Endodermal cell (in vitro differentiated cells): ENCODE data around the gene CTCFL. TPM values are rescaled to one million over a fixed set of nuclear protein-coding genes. Genes with fewer than 3 reads are reported as not detected.

ENCODE experiments used
- DNase-seq: peaks from one replicate; pipeline ENCODE4 v3.0.0-alpha.2; 2017
- H3K27ac ChIP-seq: 2 replicates; pipeline ENCODE4 v1.5.1; 2013; ENCODE audit warnings: mild to moderate bottlenecking, low read depth, low read length, moderate library complexity
- H3K27me3 ChIP-seq: 2 replicates; pipeline ENCODE4 v1.6.1; 2013; ENCODE audit warnings: mild to moderate bottlenecking, low read length, moderate library complexity; ENCODE audit not compliant: insufficient read depth, control insufficient read depth, poor library complexity, severe bottlenecking
- H3K36me3 ChIP-seq: 2 replicates; pipeline ENCODE4 v1.7.0; 2013; ENCODE audit warnings: mild to moderate bottlenecking, low read length, moderate library complexity; ENCODE audit not compliant: control insufficient read depth, insufficient read depth
- H3K4me1 ChIP-seq: one replicate; pipeline ENCODE4 v1.7.0; 2013; ENCODE audit warnings: low read length; ENCODE audit not compliant: control insufficient read depth, insufficient read depth
- H3K4me3 ChIP-seq: 2 replicates; pipeline ENCODE4 v1.5.1; 2013; ENCODE audit warnings: mild to moderate bottlenecking, low read length, moderate library complexity
- H3K9ac ChIP-seq: 2 replicates; pipeline ENCODE4 v1.6.1; 2013; ENCODE audit warnings: mild to moderate bottlenecking, low read length, moderate library complexity; ENCODE audit not compliant: poor library complexity, severe bottlenecking; ENCODE audit errors: extremely low read depth
- H3K9me3 ChIP-seq: 2 replicates; pipeline ENCODE4 v1.6.1; 2013; ENCODE audit warnings: mild to moderate bottlenecking, low read length, moderate library complexity; ENCODE audit not compliant: control insufficient read depth
- H3K27ac Mint-ChIP-seq: 2 replicates; pipeline ENCODE4 v1.8.0; 2020; ENCODE audit warnings: mixed read lengths
- H3K27me3 Mint-ChIP-seq: 2 replicates; pipeline ENCODE4 v1.8.0; 2021; ENCODE audit warnings: mild to moderate bottlenecking, mixed read lengths; ENCODE audit not compliant: insufficient read depth
- H3K36me3 Mint-ChIP-seq: 2 replicates; pipeline ENCODE4 v1.8.0; 2020; ENCODE audit warnings: low read depth, mixed read lengths
- H3K4me1 Mint-ChIP-seq: 2 replicates; pipeline ENCODE4 v1.8.0; 2020; ENCODE audit warnings: mixed read lengths
- H3K4me3 Mint-ChIP-seq: 2 replicates; pipeline ENCODE4 v1.8.0; 2020; ENCODE audit warnings: mild to moderate bottlenecking, moderate library complexity, mixed read lengths
- H3K9me3 Mint-ChIP-seq: 2 replicates; pipeline ENCODE4 v1.8.0; 2020; ENCODE audit warnings: mild to moderate bottlenecking, mixed read lengths
- CTCF ChIP-seq: fragments of 200-600 bp; sonication (generic); conservative IDR thresholded peaks from 2 replicates; pipeline ENCODE4 v1.5.0; 2021; ENCODE audit warnings: antibody characterized with exemption, mild to moderate bottlenecking
- WGBS, 2 experiments: methylation state at CpG; one replicate each; pipeline versions ENCODE4 v1.1.5 to v1.1.7; 2013; ENCODE audit warnings: missing lambda C conversion rate in 2 of 2, mixed read lengths in 1 of 2; ENCODE audit not compliant: insufficient coverage in 1 of 2, insufficient read length in 1 of 2; 5-methylcytosine and 5-hydroxymethylcytosine counted together
- total RNA-seq, 2 donors: library from RNA; stranded (reverse); fragmentation: NEBNext Ultra II Directional in 1 of 2; extraction: Animal tissue kit (Norgen Biotek cat#: 25700) in 1 of 2; gene quantifications; 2 replicates in 1 of 2; 3 replicates in 1 of 2; pipeline ENCODE4 v1.2.1, GENCODE V29; 2021

The CTCFL gene
- total RNA-seq, 2 donors from 2014 or later, result 0.33 to 1.4 TPM

- Mint-ChIP-seq H3K27me3 (no peaks in the 10 kb centered on the region), H3K9me3 (no peaks in the 10 kb centered on the region), H3K4me3 (no peak overlapping the region), H3K27ac (no peak overlapping the region), H3K4me1 (no peaks in the 10 kb centered on the region), H3K36me3 (no peaks in the 10 kb centered on the region)
- no peaks in the 10 kb centered on the region for H3K4me1 ChIP-seq
- H3K27me3 ChIP-seq, result no peaks in the 10 kb centered on the region
- H3K9ac ChIP-seq, result no peak overlapping the region
- H3K27ac ChIP-seq, result no peak overlapping the region
- H3K36me3 ChIP-seq, result no peaks in the 10 kb centered on the region
- WGBS, 2 experiments, result 90% methylated on average over 24 of the region's 24 CpGs
- no peak overlapping the region for H3K4me3 ChIP-seq
- no peak for DNase-seq
- H3K9me3 ChIP-seq, result no peaks in the 10 kb centered on the region
- TF ChIP-seq CTCF, result no peak
Observed at GRCh38 chr20:57561356-57562279, 36.7 kb upstream of the CTCFL start.

- no peak for TF ChIP-seq CTCF
- H3K27me3 ChIP-seq, result no peaks in the 10 kb centered on the region
- no peak within 1 kb of the TSS for H3K9ac ChIP-seq
- no peaks in the 10 kb centered on the region for H3K4me1 Mint-ChIP-seq
- H3K9me3 ChIP-seq, result no peaks in the 10 kb centered on the region
- no peak within 1 kb of the TSS for H3K4me3 ChIP-seq
- H3K36me3 ChIP-seq, result no peaks in the 10 kb centered on the region
- no peaks in the 10 kb centered on the region for H3K36me3 Mint-ChIP-seq
- H3K27ac Mint-ChIP-seq, result no peak within 1 kb of the TSS
- no peaks in the 10 kb centered on the region for H3K9me3 Mint-ChIP-seq
- 87 to 92% methylated on average over 10 to 14 of the region's 14 CpGs for WGBS, 2 experiments
- H3K4me1 ChIP-seq, result no peaks in the 10 kb centered on the region
- H3K4me3 Mint-ChIP-seq, result no peak within 1 kb of the TSS
- no peak within 1 kb of the TSS for H3K27ac ChIP-seq
- no peak for DNase-seq
- no peaks in the 10 kb centered on the region for H3K27me3 Mint-ChIP-seq
Observed at GRCh38 chr20:57560554-57561355, 35.8 kb upstream of the CTCFL start, which contains the start of gene PCK1. TSS of gene PCK1 (plus strand) at chr20:57561110. CDS start at chr20:57561412, 302 bp downstream.

- WGBS, 2 experiments, result 93 to 94% methylated on average over 6 to 8 of the region's 8 CpGs
- no peak overlapping the region for H3K27ac ChIP-seq
- H3K9ac ChIP-seq, result no peak overlapping the region
- H3K27ac Mint-ChIP-seq, result no peak overlapping the region
- H3K27me3 Mint-ChIP-seq, result no peaks in the 10 kb centered on the region
- no peak overlapping the region for H3K4me3 ChIP-seq
- H3K27me3 ChIP-seq, result no peaks in the 10 kb centered on the region
- no peaks in the 10 kb centered on the region for H3K36me3 ChIP-seq
- no peak for DNase-seq
- H3K9me3 Mint-ChIP-seq, result no peaks in the 10 kb centered on the region
- no peaks in the 10 kb centered on the region for H3K9me3 ChIP-seq
- no peaks in the 10 kb centered on the region for H3K4me1 Mint-ChIP-seq
- TF ChIP-seq CTCF, result no peak
- H3K4me1 ChIP-seq, result no peaks in the 10 kb centered on the region
- no peaks in the 10 kb centered on the region for H3K36me3 Mint-ChIP-seq
- no peak overlapping the region for H3K4me3 Mint-ChIP-seq
Observed at GRCh38 chr20:57559658-57560553, 35.0 kb upstream of the CTCFL start.
